SHP77 treated with DMSO at 0.1 percent for 48 hours (cell line): Measurements from ENCODE around the gene APEX2.
"Not testable (repeated sequence)": the region's sequence is repeated elsewhere in the genome, so short reads cannot be mapped to it uniquely, and the experiment has no call there.

Source experiments
- DNase-seq: peaks from one replicate; lab custom pipeline; 2025; lab: John Stamatoyannopoulos, UW

Gene APEX2

DNA sequence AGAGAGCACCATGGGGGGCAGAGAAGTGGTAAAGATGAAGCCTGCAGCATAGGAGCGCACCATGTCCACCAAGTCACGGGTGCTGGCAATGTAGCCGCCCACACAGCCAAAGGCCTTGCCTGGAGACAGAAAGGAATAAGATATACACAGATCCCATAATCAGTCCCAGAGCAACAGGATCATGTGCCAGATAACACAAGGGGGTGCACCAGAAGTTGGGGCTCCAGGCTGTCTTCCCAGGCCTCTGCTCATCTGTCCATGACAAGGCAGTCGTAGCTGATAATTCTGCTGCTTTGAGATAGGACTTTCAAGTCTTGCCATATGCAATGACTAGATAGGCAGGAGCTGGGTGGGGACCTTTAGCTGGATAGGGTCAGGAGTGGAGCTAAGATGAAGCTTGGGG lies 14.7 kb downstream of the APEX2 start:
- no peak for DNase-seq

DNA sequence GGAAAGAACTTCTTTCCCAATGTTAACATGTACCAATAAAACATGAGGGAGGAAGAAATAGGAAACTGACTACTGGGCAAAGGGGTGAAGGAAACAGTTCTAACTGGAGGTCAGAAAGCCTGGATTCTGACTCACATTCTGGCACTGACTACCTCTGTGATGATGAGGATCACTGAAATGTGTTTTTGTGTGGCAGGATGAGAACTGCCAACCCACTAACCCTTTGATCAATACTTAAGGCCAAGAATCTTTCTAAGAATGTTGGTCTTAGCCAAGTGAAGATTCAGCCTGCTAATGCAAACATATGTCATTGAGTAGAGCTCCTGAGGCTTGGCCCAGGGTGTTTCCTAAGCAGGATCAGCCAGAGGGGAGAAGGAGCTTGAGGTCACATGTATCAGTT lies 26.0 kb downstream of the APEX2 start:
- DNase-seq = no peak

DNA sequence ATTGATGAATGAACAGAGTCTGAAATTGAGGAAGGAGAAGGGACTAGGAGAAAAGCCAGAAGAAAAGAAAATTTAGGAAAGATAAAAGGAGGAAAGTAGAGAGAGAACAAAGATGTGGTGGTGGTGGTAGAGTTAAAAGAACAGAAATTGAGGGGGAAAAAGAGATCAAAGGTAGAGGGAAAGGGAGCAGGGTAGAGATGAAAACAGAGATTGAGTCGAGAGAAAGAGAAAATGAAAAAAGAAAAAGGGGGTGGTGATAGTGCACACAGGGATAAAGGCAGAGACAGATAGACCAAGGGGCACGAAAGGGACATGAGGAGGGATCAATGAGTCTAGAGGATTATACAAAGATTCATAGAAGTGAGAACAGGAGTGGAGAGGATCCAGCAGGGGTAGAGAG lies 26.7 kb downstream of the APEX2 start:
- no peak for DNase-seq

DNA sequence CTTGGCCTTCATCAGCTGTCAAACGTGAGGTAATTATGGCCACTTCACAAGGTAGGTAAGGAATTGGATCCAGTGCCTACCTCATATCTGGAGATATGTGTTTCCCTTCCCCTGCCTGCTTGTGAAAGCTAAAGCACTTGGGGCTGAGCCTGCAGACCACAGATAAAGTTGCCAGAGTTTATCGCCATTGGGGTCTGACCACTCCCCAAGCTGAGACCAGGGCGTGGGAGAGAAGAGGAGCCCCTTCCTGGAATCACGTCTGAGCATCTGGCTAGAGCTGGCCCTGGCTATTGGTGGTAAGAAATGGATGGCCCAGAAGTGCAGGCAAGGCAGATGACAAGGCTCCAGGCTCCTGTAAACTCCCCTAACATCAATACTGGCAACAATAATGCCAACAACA lies 27.9 kb downstream of the APEX2 start:
- no peak for DNase-seq

DNA sequence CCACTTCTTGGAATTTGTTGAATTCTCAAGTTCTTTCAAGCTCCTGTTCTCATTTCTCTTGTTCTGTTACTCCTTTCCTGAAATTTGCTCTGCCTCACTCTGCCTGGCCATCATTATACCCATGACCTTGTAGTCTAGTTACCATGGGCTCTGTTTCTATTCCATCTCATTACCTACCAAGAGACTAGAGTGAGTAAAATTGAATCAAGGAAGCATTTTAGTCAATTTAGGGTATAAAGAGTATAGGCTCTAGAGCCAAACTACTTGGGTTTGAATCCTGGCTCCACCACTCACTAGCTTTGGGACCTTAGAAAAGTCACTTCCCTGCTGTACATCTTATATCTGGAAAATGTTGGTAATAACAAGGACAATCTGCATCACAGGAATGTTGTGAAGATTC lies 28.4 kb downstream of the APEX2 start:
- no peak for DNase-seq

DNA sequence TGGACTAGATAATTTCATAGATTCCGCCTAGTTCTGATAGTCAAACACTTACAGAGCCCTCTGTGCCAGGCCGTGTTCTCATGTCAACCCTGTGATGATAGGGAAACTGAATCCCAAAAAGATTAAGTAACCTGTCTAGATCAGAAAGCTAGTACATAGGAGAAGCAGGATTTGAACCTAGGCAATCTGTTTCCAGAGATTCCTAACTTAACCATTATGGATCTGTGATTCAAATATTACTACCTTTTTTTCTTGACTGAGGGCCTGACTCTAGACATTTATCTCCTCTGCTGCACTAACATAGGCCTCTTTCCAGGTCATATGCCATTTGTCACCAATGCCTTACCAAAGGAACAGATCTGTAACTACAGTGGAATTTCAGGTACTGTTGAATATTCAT lies 29.1 kb downstream of the APEX2 start:
- DNase-seq = no peak

DNA sequence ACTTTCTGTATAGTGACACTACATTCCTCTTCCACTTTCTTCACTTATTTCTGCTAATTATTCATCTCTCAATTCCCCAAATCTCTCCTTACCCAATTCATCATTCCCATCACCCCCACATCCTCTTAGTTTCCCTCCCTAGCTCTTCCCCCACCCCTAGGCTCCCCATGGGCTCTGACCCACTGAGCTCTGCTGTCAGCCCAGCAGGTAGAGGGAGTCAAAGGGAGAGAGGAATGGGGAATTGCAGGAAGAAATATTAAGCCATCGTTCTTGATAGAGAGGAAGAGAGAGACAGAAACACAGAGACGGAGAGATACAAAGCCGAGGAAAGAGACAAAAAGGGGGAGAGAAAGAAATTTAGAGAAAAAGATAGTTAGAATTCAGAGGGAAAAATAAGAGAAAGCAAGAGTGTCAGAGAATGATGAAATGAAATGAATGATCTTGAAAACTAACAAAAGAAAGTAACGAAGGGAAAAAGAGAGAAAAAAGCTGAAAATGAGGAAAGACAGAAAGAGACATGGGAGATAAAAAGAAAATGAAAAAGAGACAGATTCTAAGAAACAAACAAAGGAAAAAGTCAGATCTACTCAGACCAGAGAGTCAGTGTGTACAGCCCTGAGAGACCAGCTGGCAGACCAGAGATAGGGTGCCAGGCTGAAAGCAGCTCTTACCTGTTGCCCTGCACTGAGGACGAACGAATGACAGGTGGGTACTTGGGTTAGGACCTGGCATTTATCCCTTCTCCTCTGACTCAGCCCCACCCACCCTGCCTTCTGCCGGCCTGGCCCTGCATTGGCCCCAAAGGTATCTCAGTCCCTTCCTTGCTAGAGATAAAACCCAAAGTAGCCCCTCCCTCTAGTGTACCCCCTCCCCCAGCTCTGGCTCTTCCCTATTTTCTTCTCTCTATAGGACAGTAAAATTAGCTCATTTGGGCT lies 30.4 kb downstream of the APEX2 start, which contains the start of gene ALAS2:
Gene ALAS2 (minus strand): TSS at position 707 of the 935 bp plus-strand sequence. CDS start 4,977 bp downstream, outside the sequence.
- no peak for DNase-seq

DNA sequence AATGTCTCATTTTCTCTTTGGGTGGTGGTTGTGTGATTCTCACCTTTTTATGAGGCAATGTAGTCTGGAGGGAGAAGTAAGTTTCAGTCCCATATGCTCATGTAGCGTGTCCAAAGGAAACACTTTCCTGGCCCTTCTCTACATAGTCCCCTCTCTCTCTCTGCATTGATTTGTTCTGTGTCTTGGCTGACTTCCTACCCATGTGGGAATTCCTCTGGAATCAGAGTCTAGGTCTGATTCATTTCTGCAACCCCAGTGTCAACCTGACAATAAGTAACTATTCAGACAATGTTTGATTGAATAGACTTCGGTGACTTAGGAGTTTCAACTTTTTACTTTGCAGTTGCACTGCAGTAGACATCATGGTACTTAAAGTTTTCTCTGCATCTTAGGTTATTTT lies 33.3 kb downstream of the APEX2 start:
- DNase-seq = no peak

DNA sequence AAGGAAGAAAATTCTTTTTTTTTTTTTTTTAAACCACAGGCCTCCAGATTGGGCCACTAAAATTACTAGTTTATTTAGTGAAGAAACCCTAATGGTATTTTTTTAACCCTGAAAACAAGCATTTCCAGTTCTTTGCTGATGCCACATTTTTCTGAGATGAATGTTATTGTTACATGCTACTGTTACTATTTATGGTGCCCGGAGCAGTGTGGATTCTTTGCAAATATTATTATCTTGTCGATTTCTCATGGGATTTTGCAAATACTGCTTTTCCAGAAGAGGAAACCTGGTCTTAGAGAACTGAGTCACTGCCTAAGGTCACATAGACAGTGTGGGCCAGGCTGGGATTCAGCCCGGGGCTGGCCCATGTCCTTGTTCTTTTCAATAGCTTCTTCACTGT lies 39.3 kb downstream of the APEX2 start:
- DNase-seq = no peak

DNA sequence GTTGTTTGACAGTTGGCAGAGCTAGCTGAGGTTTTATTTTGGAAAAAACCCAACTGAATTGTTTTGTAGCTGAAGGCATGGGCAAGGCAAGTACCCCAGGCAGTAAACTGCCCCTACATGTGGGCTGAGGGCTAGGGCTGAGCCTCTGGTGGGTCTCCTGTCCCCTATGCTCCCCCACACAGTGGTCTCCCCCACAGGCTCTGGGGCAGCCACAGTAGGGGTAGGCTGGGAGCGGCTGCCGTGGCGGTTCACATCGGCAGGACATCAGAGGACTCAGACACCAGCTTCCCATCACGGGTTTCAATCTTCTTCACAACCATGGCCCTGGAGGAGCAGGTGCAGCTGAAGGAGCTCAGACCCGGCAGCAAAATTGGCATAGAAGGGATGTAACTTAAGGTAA lies 41.4 kb downstream of the APEX2 start:
- no peak for DNase-seq

DNA sequence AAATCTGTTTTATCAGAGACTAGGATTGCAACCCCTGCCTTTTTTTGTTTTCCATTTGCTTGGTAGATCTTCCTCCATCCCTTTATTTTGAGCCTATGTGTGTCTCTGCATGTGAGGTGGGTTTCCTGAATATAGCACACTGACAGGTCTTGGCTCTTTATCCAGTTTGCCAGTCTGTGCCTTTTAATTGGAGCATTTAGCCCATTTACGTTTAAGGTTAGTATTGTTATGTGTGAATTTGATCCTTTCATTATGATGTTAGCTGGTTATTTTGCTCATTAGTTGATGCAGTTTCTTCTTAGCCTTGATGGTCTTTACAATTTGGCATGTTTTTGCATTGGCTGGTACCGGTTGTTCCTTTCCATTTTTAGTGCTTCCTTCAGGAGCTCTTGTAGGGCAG lies 50.4 kb downstream of the APEX2 start:
- not testable (repeated sequence) for DNase-seq

DNA sequence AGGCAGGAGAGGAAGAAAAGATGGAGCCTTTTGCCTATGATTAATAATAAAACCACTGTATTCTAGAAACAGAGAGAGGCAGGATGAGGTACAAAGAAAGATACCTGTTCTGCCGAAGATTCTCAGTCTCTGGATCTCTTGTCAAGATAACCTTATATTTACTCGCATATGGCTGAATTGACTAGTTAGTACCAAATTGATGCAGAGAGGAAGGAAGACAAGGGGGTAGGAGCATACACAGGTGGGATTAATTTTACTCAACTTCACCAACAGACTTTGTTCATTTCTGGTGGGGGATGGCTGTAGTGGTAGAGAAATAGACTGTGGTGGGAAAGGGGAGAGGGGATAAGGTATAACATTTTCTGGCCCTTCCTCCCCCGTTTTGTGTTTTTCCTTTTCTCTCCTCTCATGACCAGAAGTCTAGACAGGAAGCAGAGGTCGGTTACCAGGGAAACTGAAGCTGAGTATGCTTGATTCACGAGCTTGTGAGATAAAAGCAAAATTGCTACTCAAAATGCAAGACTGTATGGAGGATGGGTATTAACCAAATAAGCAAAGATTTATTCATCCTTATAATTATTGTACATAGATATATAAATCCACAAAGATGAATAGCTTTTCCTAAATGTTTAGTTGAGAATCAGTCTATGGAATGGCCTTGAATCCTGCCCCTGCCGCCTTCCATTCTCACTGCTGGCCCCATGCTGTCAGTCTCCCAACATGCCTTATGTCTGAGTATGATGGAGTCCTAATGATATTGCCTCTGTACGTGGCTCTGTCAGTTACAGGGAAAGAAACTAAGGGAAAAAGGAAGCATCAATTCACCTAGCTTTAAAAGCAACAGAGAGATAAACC lies 56.9 kb downstream of the APEX2 start:
- no peak for DNase-seq

DNA sequence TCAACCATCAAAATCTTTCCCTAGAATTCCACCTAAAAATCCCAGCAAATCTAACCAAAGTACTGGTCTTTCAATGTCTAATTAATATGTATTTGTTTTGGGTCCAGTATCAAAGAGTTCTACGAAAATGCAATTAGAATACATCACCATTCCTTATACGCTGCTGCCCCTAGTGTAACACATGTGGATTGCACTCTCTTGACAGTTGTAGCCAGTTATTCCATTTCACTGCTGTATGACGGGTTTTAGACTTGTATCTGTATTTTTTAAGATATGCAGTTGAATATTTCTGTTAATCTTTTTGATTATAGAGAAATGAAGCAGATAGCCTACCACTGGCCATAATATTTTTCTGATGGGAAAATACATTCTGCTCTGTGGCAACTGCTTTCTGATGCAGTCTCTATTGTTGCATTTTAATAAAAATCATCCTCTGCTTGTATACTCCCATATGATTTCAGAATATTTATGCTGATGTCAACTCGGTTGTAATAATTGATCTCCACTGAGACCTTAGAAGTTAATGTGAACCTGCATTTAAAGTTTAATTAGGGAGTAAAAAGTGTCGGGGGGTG lies 57.6 kb downstream of the APEX2 start:
- peak; percentile 55 for DNase-seq
